Measurements from ENCODE around the gene MOG. TPM values are rescaled to one million over a fixed set of nuclear protein-coding genes. Genes with fewer than 3 reads are reported as not detected.
"Not testable (repeated sequence)": the region's sequence is repeated elsewhere in the genome, so short reads cannot be mapped to it uniquely, and the experiment has no call there.

The MOG gene
- polyA plus RNA-seq, 4 donors = not detected

GRCh38 chr6:29633534-29633905 is 23.4 kb upstream of the MOG start:
- DNase-seq (ENCODE audit: low read depth in 4 of 4, low spot score in 3 of 4) = no peak

- no peak for DNase-seq (ENCODE audit: low read depth in 4 of 4, low spot score in 3 of 4)
Measured at GRCh38 chr6:29637247-29637646, 19.6 kb upstream of the MOG start.

- no peak for DNase-seq (ENCODE audit: low read depth in 4 of 4, low spot score in 3 of 4)
Measured at GRCh38 chr6:29641430-29642148, 15.3 kb upstream of the MOG start.

GRCh38 chr6:29647927-29648642 is 8.8 kb upstream of the MOG start:
- no peak for DNase-seq (ENCODE audit: low read depth in 4 of 4, low spot score in 3 of 4)

GRCh38 chr6:29649701-29650673 is 6.9 kb upstream of the MOG start:
- peak; percentile 87 to 96 (median 94) for DNase-seq (ENCODE audit: low read depth in 4 of 4, low spot score in 3 of 4)

- DNase-seq (ENCODE audit: low read depth in 4 of 4, low spot score in 3 of 4) = no peak
Measured at GRCh38 chr6:29651413-29652197, 5.3 kb upstream of the MOG start.

GRCh38 chr6:29652198-29652584 is 4.7 kb upstream of the MOG start:
- no peak for DNase-seq (ENCODE audit: low read depth in 4 of 4, low spot score in 3 of 4)

- peak in 2 of 4 donors; percentile 39 to 55 for DNase-seq (ENCODE audit: low read depth in 4 of 4, low spot score in 3 of 4)
Measured at GRCh38 chr6:29653452-29654038, 3.3 kb upstream of the MOG start.

- DNase-seq (ENCODE audit: low read depth in 4 of 4, low spot score in 3 of 4) = no peak
Measured at GRCh38 chr6:29655658-29656057, 1.2 kb upstream of the MOG start.

- no peak for DNase-seq (ENCODE audit: low read depth in 4 of 4, low spot score in 3 of 4)
Measured at GRCh38 chr6:29656157-29656556, 735 bp upstream of the MOG start.

- no peak for DNase-seq (ENCODE audit: low read depth in 4 of 4, low spot score in 3 of 4)
Measured at GRCh38 chr6:29661071-29661470, 4.2 kb downstream of the MOG start.

- not testable (repeated sequence) for DNase-seq (ENCODE audit: low read depth in 4 of 4, low spot score in 3 of 4)
Measured at GRCh38 chr6:29661502-29662141, 4.7 kb downstream of the MOG start.

GRCh38 chr6:29663300-29664042 is 6.6 kb downstream of the MOG start:
- DNase-seq (ENCODE audit: low read depth in 4 of 4, low spot score in 3 of 4) = no peak

GRCh38 chr6:29665942-29666825 is 9.3 kb downstream of the MOG start:
- DNase-seq (ENCODE audit: low read depth in 4 of 4, low spot score in 3 of 4) = no peak

GRCh38 chr6:29666826-29667130 is 9.9 kb downstream of the MOG start:
- DNase-seq (ENCODE audit: low read depth in 4 of 4, low spot score in 3 of 4) = no peak

GRCh38 chr6:29667158-29667557 is 10.3 kb downstream of the MOG start:
- no peak for DNase-seq (ENCODE audit: low read depth in 4 of 4, low spot score in 3 of 4)

- no peak for DNase-seq (ENCODE audit: low read depth in 4 of 4, low spot score in 3 of 4)
Measured at GRCh38 chr6:29671026-29671425, 14.1 kb downstream of the MOG start.

GRCh38 chr6:29672116-29672515 is 15.2 kb downstream of the MOG start:
- DNase-seq (ENCODE audit: low read depth in 4 of 4, low spot score in 3 of 4) = not testable (repeated sequence)

Measured in left renal pelvis (tissue), 4 donors.